NCI-H774 (cell line): ENCODE data around the gene HECTD4.
A peak's percentile ranks its signal among the peaks of the same experiment; 100 is the strongest.
"Not testable (repeated sequence)": the region's sequence is repeated elsewhere in the genome, so short reads cannot be mapped to it uniquely, and the experiment has no call there.

Experiments
- DNase-seq: peaks from one replicate; lab custom pipeline; 2025; lab: John Stamatoyannopoulos, UW

The HECTD4 gene

GRCh38 chr12:112158461-112159145 is 223.6 kb downstream of the HECTD4 start:
- not testable (repeated sequence) for DNase-seq

GRCh38 chr12:112153893-112154219 is 228.4 kb downstream of the HECTD4 start:
- DNase-seq, result no peak

- no peak for DNase-seq
Measured at GRCh38 chr12:112153181-112153892, 228.9 kb downstream of the HECTD4 start.

GRCh38 chr12:112151766-112152541 is 230.3 kb downstream of the HECTD4 start:
- DNase-seq, result no peak

- no peak for DNase-seq
Measured at GRCh38 chr12:112149596-112149995, 232.6 kb downstream of the HECTD4 start.

- no peak for DNase-seq
Measured at GRCh38 chr12:112148031-112148513, 234.2 kb downstream of the HECTD4 start.

- no peak for DNase-seq
Measured at GRCh38 chr12:112146123-112146522, 236.1 kb downstream of the HECTD4 start.

- no peak for DNase-seq
Measured at GRCh38 chr12:112140728-112141127, 241.5 kb downstream of the HECTD4 start.

- no peak for DNase-seq
Measured at GRCh38 chr12:112134731-112135130, 247.5 kb downstream of the HECTD4 start.

GRCh38 chr12:112133418-112133817 is 248.8 kb downstream of the HECTD4 start:
- no peak for DNase-seq

GRCh38 chr12:112131686-112132085 is 250.5 kb downstream of the HECTD4 start:
- no peak for DNase-seq

- DNase-seq, result no peak
Measured at GRCh38 chr12:112130441-112130998, 251.7 kb downstream of the HECTD4 start.

- DNase-seq, result no peak
Measured at GRCh38 chr12:112126911-112127310, 255.3 kb downstream of the HECTD4 start.

GRCh38 chr12:112126000-112126438 is 256.2 kb downstream of the HECTD4 start:
- no peak for DNase-seq

GRCh38 chr12:112125250-112125999 is 256.8 kb downstream of the HECTD4 start, which contains the start of gene TRAFD1:
Gene TRAFD1, plus strand, starts transcription at chr12:112125560. Its CDS starts 4,963 bp downstream, at chr12:112130523.
- DNase-seq, result peak; percentile 98

GRCh38 chr12:112124918-112125249 is 257.3 kb downstream of the HECTD4 start:
- DNase-seq, result no peak

GRCh38 chr12:112122823-112123690 is 259.2 kb downstream of the HECTD4 start:
- no peak for DNase-seq

- DNase-seq, result no peak
Measured at GRCh38 chr12:112121780-112122565, 260.3 kb downstream of the HECTD4 start.

- DNase-seq, result no peak
Measured at GRCh38 chr12:112117685-112118084, 264.5 kb downstream of the HECTD4 start.
